ENCODE measurements around the gene FCER1A.

Gene FCER1A

DNA sequence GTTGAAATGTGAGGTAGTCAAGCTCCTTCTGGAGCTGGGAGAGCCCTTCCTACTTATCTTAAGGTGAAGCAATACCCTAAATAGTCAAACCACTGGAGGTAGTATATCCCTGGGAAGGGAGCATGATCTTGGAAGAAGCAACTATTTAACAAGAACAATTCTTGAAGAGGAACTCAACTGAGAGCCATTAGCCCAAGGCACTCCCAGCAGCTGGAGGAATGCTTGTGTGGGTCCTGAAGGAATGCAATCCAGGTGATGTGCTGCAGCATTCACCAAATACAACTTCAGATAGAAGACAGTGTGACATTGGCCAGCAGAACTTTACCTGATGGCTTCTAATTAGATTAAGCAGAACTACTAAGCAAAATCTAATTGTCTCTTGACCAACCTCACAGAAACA is 9.5 kb downstream of the FCER1A start:
- ChIA-PET POLR2A (no interaction called here), CTCF (no interaction called here)
- TF ChIP-seq FOXM1 (IDR thresholded peaks at IDR 0.05; ENCODE audit: borderline replicate concordance) (no peak), BHLHE40 (IDR thresholded peaks at IDR 0.05; ENCODE audit: borderline replicate concordance) (no peak), NFRKB (IDR thresholded peaks at IDR 0.05) (no peak), ELF4 (IDR thresholded peaks at IDR 0.05) (no peak), ARNT (IDR thresholded peaks at IDR 0.05) (no peak), FOXK2 (IDR thresholded peaks at IDR 0.05) (no peak), ZNF384 (IDR thresholded peaks at IDR 0.05) (no peak), L3MBTL2 (conservative IDR thresholded peaks at IDR 0.05) (no peak), CTBP1 (IDR thresholded peaks at IDR 0.05; ENCODE audit: borderline replicate concordance) (no peak), SP1 (IDR thresholded peaks at IDR 0.05) (no peak), LEF1 (IDR thresholded peaks at IDR 0.05; ENCODE audit: borderline replicate concordance) (no peak), FOXA1 (IDR thresholded peaks at IDR 0.05) (no peak), SUZ12 (IDR thresholded peaks at IDR 0.05) (no peak), HDGF (IDR thresholded peaks at IDR 0.05; ENCODE audit: borderline replicate concordance) (no peak), TARDBP (IDR thresholded peaks at IDR 0.05) (no peak)
- TF ChIP-seq, protein P1, sequence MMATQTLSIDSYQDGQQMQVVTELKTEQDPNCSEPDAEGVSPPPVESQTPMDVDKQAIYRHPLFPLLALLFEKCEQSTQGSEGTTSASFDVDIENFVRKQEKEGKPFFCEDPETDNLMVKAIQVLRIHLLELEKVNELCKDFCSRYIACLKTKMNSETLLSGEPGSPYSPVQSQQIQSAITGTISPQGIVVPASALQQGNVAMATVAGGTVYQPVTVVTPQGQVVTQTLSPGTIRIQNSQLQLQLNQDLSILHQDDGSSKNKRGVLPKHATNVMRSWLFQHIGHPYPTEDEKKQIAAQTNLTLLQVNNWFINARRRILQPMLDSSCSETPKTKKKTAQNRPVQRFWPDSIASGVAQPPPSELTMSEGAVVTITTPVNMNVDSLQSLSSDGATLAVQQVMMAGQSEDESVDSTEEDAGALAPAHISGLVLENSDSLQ (IDR thresholded peaks at IDR 0.05) = no peak
- DNase-seq (ENCODE audit: extremely low spot score) = no peak

DNA sequence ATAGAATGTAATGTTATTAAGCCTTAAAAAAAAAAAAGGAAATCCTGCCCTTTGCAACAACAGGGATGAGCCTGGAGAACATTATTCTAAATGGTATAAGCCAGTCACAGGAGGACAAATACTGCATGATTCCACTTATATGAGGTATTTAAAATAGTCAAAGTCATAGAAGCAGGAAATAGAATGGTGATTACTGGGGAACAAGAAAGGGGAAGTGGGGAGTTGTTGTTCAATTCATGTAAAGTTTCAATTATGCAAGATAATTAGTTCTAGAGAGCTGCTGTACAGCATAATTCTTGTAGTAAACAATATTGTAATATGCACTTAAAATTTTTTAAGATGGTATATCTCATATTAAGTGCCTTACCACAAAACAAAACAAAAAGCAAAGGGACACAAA is 13.2 kb downstream of the FCER1A start:
- TF ChIP-seq CTBP1 (IDR thresholded peaks at IDR 0.05; ENCODE audit: borderline replicate concordance) = no peak
- TF ChIP-seq SUZ12 (IDR thresholded peaks at IDR 0.05) = no peak
- no peak for TF ChIP-seq ARNT (IDR thresholded peaks at IDR 0.05)
- TF ChIP-seq FOXA1 (IDR thresholded peaks at IDR 0.05) = no peak
- TF ChIP-seq, protein P1 (IDR thresholded peaks at IDR 0.05) = no peak
- no peak for TF ChIP-seq ZNF384 (IDR thresholded peaks at IDR 0.05)
- TF ChIP-seq BHLHE40 (IDR thresholded peaks at IDR 0.05; ENCODE audit: borderline replicate concordance) = no peak
- TF ChIP-seq L3MBTL2 (conservative IDR thresholded peaks at IDR 0.05) = no peak
- TF ChIP-seq HDGF (IDR thresholded peaks at IDR 0.05; ENCODE audit: borderline replicate concordance) = no peak
- TF ChIP-seq ELF4 (IDR thresholded peaks at IDR 0.05) = no peak
- TF ChIP-seq FOXM1 (IDR thresholded peaks at IDR 0.05; ENCODE audit: borderline replicate concordance) = no peak
- TF ChIP-seq LEF1 (IDR thresholded peaks at IDR 0.05; ENCODE audit: borderline replicate concordance) = no peak
- no peak for TF ChIP-seq SP1 (IDR thresholded peaks at IDR 0.05)
- TF ChIP-seq FOXK2 (IDR thresholded peaks at IDR 0.05) = no peak
- TF ChIP-seq NFRKB (IDR thresholded peaks at IDR 0.05) = no peak
- no peak for TF ChIP-seq TARDBP (IDR thresholded peaks at IDR 0.05)
- POLR2A ChIA-PET = no interaction called here
- no peak for DNase-seq (ENCODE audit: extremely low spot score)
- CTCF ChIA-PET = no interaction called here

DNA sequence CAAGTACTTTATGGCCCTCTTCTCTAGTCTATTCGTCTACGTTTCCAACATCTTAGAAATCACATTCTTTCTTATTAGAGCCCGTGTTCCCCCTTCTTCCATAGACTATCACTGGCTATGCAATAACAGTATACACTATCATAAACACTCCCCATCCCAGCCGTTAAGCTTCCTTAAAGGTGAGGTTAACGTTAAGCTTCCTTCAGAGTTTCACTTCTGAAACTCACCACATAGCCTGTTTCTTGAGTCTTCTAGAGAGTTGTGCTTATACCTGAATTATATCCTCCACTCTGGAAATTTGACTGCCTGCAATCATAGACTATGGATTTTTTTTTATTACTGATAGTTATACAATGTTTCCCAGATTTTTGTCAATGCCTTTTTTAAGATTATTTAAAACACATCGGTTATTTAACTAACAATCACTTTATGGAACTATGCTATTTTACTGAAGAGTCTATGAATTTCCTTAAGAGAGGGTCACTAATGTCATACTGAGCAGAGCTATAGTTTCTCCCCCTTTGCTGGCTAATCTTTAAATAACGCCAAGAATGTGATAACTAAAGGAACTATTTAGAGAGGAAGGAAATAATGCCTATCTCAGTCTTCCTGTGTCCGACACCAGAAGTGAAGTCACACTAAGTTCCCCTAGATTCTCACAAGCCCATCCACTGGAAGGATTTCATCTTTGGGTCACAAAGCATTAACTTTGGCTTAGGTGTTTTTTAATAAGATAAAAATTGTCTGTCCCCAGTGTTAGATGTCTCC is 16.8 kb downstream of the FCER1A start:
- TF ChIP-seq CTBP1 (IDR thresholded peaks at IDR 0.05; ENCODE audit: borderline replicate concordance) = no peak
- no peak for TF ChIP-seq FOXA1 (IDR thresholded peaks at IDR 0.05)
- TF ChIP-seq L3MBTL2 (conservative IDR thresholded peaks at IDR 0.05) = no peak
- TF ChIP-seq HDGF (IDR thresholded peaks at IDR 0.05; ENCODE audit: borderline replicate concordance) = no peak
- TF ChIP-seq ELF4 (IDR thresholded peaks at IDR 0.05) = no peak
- TF ChIP-seq FOXM1 (IDR thresholded peaks at IDR 0.05; ENCODE audit: borderline replicate concordance) = no peak
- TF ChIP-seq ARNT (IDR thresholded peaks at IDR 0.05) = no peak
- no peak for TF ChIP-seq SP1 (IDR thresholded peaks at IDR 0.05)
- no peak for TF ChIP-seq SUZ12 (IDR thresholded peaks at IDR 0.05)
- no peak for TF ChIP-seq LEF1 (IDR thresholded peaks at IDR 0.05; ENCODE audit: borderline replicate concordance)
- no peak for TF ChIP-seq NFRKB (IDR thresholded peaks at IDR 0.05)
- no peak for DNase-seq (ENCODE audit: extremely low spot score)
- CTCF ChIA-PET = no interaction called here

DNA sequence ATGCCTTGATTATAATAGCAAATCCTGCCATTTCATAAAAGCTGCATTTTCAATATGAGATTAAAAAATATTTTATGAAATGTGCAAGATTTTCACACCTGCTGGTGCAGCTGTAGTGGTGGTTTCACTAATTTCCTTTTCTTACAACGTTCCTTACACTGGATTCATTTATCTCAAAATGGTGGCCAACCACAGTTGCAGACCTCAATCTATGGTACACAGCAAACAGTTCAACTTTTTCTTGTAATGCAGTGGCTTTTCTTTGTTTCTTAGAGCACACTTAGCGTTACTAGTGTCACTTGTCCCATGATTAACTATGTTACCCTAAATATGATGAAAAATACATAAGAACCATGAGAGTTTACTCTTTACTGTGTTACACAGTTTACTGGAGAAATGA is 32.7 kb downstream of the FCER1A start:
- no peak for TF ChIP-seq ELF4 (IDR thresholded peaks at IDR 0.05)
- TF ChIP-seq SUZ12 (IDR thresholded peaks at IDR 0.05) = no peak
- no peak for TF ChIP-seq CTBP1 (IDR thresholded peaks at IDR 0.05; ENCODE audit: borderline replicate concordance)
- TF ChIP-seq BHLHE40 (IDR thresholded peaks at IDR 0.05; ENCODE audit: borderline replicate concordance) = no peak
- no peak for TF ChIP-seq L3MBTL2 (conservative IDR thresholded peaks at IDR 0.05)
- DNase-seq (ENCODE audit: extremely low spot score) = no peak
- POLR2A ChIA-PET = no interaction called here
- CTCF ChIA-PET = no interaction called here

More for the DNA sequence above, 16.8 kb downstream of the FCER1A start:
- POLR2A ChIA-PET = no interaction called here

DNA sequence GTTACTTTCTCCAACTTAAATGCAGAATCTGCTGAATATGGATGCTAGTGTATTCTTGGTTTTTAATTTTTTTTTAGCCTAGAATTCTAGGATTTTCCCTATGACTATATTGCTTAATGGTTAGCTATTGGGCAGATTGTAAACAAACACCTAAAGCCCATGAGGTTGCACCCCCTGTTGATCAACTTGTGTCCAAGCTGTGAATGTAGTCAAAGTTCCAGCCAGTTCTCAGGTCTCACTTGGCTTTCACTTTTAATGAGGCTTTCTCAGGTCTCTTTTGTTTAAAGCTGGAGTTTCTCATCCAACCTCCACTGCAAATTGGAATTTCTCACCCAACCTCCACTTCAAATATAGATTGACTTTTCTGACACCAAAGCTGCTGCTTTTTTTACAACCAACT is 35.9 kb downstream of the FCER1A start:
- TF ChIP-seq ZNF384 (IDR thresholded peaks at IDR 0.05) = no peak
- no peak for TF ChIP-seq SUZ12 (IDR thresholded peaks at IDR 0.05)
- TF ChIP-seq LEF1 (IDR thresholded peaks at IDR 0.05; ENCODE audit: borderline replicate concordance) = no peak
- no peak for TF ChIP-seq HDGF (IDR thresholded peaks at IDR 0.05; ENCODE audit: borderline replicate concordance)
- no peak for TF ChIP-seq FOXK2 (IDR thresholded peaks at IDR 0.05)
- TF ChIP-seq ELF4 (IDR thresholded peaks at IDR 0.05) = no peak
- no peak for TF ChIP-seq FOXM1 (IDR thresholded peaks at IDR 0.05; ENCODE audit: borderline replicate concordance)
- TF ChIP-seq SP1 (IDR thresholded peaks at IDR 0.05) = no peak
- no peak for TF ChIP-seq ARNT (IDR thresholded peaks at IDR 0.05)
- TF ChIP-seq, protein P1 (IDR thresholded peaks at IDR 0.05) = no peak
- TF ChIP-seq FOXA1 (IDR thresholded peaks at IDR 0.05) = no peak
- TF ChIP-seq L3MBTL2 (conservative IDR thresholded peaks at IDR 0.05) = no peak
- TF ChIP-seq TARDBP (IDR thresholded peaks at IDR 0.05) = no peak
- no peak for TF ChIP-seq CTBP1 (IDR thresholded peaks at IDR 0.05; ENCODE audit: borderline replicate concordance)
- TF ChIP-seq BHLHE40 (IDR thresholded peaks at IDR 0.05; ENCODE audit: borderline replicate concordance) = no peak
- no peak for TF ChIP-seq NFRKB (IDR thresholded peaks at IDR 0.05)
- CTCF ChIA-PET = no interaction called here
- POLR2A ChIA-PET = no interaction called here
- DNase-seq (ENCODE audit: extremely low spot score) = no peak

DNA sequence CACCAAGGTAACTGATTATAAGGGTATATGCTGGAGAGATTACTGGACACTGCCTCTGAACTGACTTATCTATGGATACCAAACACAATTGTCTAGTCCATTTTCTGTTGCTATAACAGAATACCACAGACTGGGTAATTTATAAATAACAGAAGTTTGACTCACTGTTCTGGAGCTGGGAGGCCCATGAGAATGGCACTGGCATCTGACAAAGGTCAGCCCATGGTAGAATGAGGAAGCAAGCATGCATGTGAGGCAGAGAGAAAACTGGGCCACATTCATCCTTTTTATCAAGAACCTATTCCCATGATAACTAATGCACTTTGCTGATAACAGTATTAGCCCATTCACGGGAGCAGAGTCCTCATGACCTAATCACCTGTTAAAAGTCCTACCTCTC is 37.4 kb downstream of the FCER1A start:
- DNase-seq (ENCODE audit: extremely low spot score) = no peak
- CTCF ChIA-PET = no interaction called here
- no peak for TF ChIP-seq FOXA1 (IDR thresholded peaks at IDR 0.05)
- TF ChIP-seq, protein P1 (IDR thresholded peaks at IDR 0.05) = no peak
- POLR2A ChIA-PET = no interaction called here

All from HEK293T (cell line).